ENCODE data around the gene MAB21L4.

DNA sequence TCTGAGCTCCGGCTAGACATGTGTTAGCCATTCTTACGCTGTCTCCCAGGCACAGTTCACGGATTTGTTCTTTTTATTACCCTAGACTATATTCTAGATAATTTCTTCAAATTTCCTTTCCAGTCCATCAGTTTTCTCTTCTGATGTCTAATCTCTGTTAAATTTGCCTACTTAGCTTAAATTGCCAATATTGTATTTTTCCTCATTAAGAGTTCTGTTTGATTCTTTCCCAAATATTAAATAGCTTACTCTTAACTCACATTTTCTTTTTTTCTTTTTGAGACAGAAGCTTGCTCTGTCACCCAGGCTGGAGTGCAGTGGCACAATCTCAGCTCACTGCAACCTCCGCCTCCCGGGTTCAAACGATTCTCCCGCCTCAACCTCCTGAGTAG is 31.4 kb upstream of the MAB21L4 start:
- no peak for TF ChIP-seq EZH2 (IDR thresholded peaks at IDR 0.05; ENCODE audit: insufficient read depth, poor library complexity, severe bottlenecking)
- no peak for TF ChIP-seq EZH2phosphoT487 (IDR thresholded peaks at IDR 0.05; ENCODE audit: insufficient read depth, low read depth)
